ENCODE results near the gene NLRP9. TPM values are rescaled to one million over a fixed set of nuclear protein-coding genes. Genes with fewer than 3 reads are reported as not detected.

Gene NLRP9
- total and polyA plus RNA-seq, 2 of the 13 experiments (the other 11 are each of a cell fraction or from before 2014, with no cell fraction given) = not detected

- TF ChIP-seq KLF9 (CRISPR knock-in tag; IDR thresholded peaks at IDR 0.05; ENCODE audit: low read depth) (no peak), RFX5 (IDR thresholded peaks at IDR 0.05; ENCODE audit: low read depth, low read length) (peak; percentile 81), ZNF446 (CRISPR knock-in tag; IDR thresholded peaks at IDR 0.05) (no peak), THAP11 (CRISPR knock-in tag; IDR thresholded peaks at IDR 0.05) (peak; percentile 95), GABPA (IDR thresholded peaks at IDR 0.05; ENCODE audit: low read depth, low read length) (peak; percentile 92), GABPA (CRISPR knock-in tag; IDR thresholded peaks at IDR 0.05; ENCODE audit: low read depth) (peak; percentile 93), MXD4 (CRISPR knock-in tag; IDR thresholded peaks at IDR 0.05) (peak; percentile 72; the same call in 1 of the 2 replicates), ZBTB8A (CRISPR knock-in tag; IDR thresholded peaks at IDR 0.05; ENCODE audit: borderline replicate concordance, low read depth) (no peak), ZNF616 (CRISPR knock-in tag; IDR thresholded peaks at IDR 0.05; ENCODE audit: low read depth) (no peak), AGO2 (optimal IDR thresholded peaks at IDR 0.05; ENCODE audit: low read depth, low read length) (peak; percentile 99), MXI1 (IDR thresholded peaks at IDR 0.05; ENCODE audit: borderline replicate concordance, low read depth, low read length) (peak; percentile 89; the same call in 2 of the 3 replicates), ZNF501 (CRISPR knock-in tag; IDR thresholded peaks at IDR 0.05) (peak; percentile 51; the same call in 1 of the 2 replicates), KAT8 (CRISPR knock-in tag; IDR thresholded peaks at IDR 0.05) (peak; percentile 95), LCORL (IDR thresholded peaks at IDR 0.05) (no peak), LCORL (CRISPR knock-in tag; IDR thresholded peaks at IDR 0.05) (peak; percentile 31; the same call in 1 of the 2 replicates), ZNF614 (CRISPR knock-in tag; IDR thresholded peaks at IDR 0.05; ENCODE audit: borderline replicate concordance) (peak; percentile 55; the same call in 1 of the 2 replicates), POLR2A (IDR thresholded peaks at IDR 0.05; ENCODE audit: insufficient read depth in 1 of 2, low read depth in 2 of 2, low read length in 2 of 2) (peak in 1 of 2 experiments; percentile 72; a peak in 2 of 4 replicates), UBTF (CRISPR knock-in tag; IDR thresholded peaks at IDR 0.05) (peak; percentile 81), NR2C2 (CRISPR knock-in tag; IDR thresholded peaks at IDR 0.05; ENCODE audit: borderline replicate concordance) (peak; percentile 96), ZNF598 (CRISPR knock-in tag; IDR thresholded peaks at IDR 0.05; ENCODE audit: borderline replicate concordance) (no peak), SIN3B (IDR thresholded peaks at IDR 0.05; ENCODE audit: low read length) (peak; percentile 49; the same call in 1 of the 2 replicates), ZBTB26 (CRISPR knock-in tag; IDR thresholded peaks at IDR 0.05; ENCODE audit: borderline replicate concordance) (0 out of 2 replicates have a peak, but pooled peaks have one; percentile 54), KLF12 (CRISPR knock-in tag; IDR thresholded peaks at IDR 0.05; ENCODE audit: borderline replicate concordance) (peak; percentile 57; the same call in 1 of the 2 replicates), KDM5A (IDR thresholded peaks at IDR 0.05; ENCODE audit: borderline replicate concordance, low read length) (peak; percentile 71), FOXA3 (CRISPR knock-in tag; IDR thresholded peaks at IDR 0.05) (peak; percentile 38; the same call in 1 of the 2 replicates), ZNF572 (CRISPR knock-in tag; IDR thresholded peaks at IDR 0.05) (0 out of 2 replicates have a peak, but pooled peaks have one; percentile 63)
- TF ChIP-seq, protein P1, sequence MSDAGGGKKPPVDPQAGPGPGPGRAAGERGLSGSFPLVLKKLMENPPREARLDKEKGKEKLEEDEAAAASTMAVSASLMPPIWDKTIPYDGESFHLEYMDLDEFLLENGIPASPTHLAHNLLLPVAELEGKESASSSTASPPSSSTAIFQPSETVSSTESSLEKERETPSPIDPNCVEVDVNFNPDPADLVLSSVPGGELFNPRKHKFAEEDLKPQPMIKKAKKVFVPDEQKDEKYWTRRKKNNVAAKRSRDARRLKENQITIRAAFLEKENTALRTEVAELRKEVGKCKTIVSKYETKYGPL (CRISPR knock-in tag; IDR thresholded peaks at IDR 0.05) = no peak
Measured at GRCh38 chr19:55674841-55675660, 63.2 kb downstream of the NLRP9 start, which contains the start of gene EPN1 (continued).
